Amniotic stem cell (primary cell): ENCODE measurements around the gene TOP3B.
"Not testable (repeated sequence)": the region's sequence is repeated elsewhere in the genome, so short reads cannot be mapped to it uniquely, and the experiment has no call there.

ENCODE experiments used
- DNase-seq: peaks from one replicate; lab custom pipeline; 2025; lab: John Stamatoyannopoulos, UW

The TOP3B gene

GRCh38 chr22:21943571-21944448 is 38.8 kb downstream of the TOP3B start:
- DNase-seq: no peak

DNA sequence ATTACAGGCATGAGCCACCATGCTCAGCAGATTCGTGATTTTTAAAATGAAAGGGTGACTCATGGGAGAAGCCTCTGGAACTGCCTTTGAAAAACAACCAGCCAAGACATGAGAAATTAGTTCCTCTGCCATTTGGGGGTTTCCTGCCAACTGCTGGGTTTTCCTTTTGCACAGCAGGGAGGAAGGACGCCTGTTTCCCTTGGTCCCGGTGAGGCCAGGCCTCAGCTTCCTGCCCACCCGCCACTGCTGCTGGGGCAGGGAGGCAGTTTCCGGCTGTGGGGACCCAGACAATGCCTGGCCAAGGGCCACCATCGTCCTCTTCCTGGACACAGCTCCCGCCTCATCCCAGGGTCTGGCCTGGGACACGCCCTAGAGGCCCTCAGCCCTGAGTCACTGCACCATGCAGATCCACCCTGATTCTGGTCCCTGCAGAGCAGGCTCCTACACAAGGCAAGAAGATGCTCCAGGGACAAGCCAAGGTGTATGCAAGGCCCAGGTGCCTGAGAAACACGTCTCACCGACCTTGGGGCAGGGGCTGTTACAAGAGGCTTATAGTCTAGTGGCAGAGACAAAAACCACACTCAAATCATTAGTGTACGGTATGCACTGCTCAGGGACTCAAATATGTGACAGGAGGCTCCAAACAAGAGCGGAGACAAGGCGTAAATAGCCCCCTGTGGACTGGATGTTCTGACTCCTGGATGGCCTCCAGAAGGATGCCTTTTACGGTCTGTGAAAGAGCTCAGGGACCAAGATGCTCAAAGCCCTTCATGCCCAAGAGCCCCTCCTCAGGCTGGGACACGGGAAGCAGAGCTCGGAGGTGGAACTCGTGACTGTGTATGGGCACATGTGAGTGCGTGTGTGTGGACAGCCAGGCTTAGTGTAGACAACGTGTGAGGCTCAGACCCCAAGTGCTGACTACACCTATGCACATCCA is 39.9 kb downstream of the TOP3B start:
- peak; percentile 47 for DNase-seq

GRCh38 chr22:21941921-21942320 is 40.7 kb downstream of the TOP3B start:
- DNase-seq: no peak

GRCh38 chr22:21940521-21940920 is 42.1 kb downstream of the TOP3B start:
- no peak for DNase-seq

- not testable (repeated sequence) for DNase-seq
These were observed 42.7 kb downstream of the TOP3B start for GRCh38 chr22:21939935-21940334.

DNA sequence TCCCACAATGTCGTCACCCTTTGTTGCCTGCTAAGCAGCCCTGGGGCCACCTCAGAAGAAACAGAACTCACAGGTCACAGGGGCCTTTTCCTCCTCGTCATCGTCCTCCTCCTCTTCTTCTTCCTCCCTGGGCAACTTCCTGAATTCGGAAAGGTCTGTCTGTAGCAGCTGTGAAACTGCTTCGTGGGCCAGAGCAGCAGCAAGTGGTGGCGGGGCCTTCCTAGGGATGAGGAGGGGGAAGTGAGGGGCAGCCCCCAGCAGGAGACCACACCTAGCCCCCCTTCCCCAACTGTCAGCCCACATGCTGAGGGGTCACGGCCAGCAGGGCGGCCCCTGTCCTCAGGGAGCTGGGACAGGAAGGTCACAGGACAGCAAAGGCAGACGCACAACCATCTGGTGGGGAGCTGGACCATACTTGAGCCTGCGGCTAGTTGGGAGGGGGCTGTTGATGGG is 43.1 kb downstream of the TOP3B start:
- DNase-seq: no peak

DNA sequence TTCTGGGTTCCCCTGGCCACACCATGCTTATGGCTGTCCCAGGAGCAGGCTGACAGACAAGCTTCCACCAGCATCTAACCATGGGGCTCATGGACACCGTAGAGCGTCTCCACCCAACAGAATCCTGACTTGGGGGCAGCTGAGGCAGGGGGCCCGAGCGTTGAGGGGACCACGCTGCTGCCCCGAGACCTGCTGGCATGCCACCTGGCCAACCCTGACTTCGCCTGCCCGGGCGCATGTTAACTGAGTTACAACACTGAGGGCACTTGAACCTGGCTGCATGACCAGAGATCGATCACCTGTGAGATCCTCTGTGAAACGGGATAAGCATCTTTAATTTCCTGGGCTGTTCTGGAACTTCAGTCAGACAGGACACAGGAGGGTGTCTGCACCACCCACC is 43.7 kb downstream of the TOP3B start:
- no peak for DNase-seq

DNA sequence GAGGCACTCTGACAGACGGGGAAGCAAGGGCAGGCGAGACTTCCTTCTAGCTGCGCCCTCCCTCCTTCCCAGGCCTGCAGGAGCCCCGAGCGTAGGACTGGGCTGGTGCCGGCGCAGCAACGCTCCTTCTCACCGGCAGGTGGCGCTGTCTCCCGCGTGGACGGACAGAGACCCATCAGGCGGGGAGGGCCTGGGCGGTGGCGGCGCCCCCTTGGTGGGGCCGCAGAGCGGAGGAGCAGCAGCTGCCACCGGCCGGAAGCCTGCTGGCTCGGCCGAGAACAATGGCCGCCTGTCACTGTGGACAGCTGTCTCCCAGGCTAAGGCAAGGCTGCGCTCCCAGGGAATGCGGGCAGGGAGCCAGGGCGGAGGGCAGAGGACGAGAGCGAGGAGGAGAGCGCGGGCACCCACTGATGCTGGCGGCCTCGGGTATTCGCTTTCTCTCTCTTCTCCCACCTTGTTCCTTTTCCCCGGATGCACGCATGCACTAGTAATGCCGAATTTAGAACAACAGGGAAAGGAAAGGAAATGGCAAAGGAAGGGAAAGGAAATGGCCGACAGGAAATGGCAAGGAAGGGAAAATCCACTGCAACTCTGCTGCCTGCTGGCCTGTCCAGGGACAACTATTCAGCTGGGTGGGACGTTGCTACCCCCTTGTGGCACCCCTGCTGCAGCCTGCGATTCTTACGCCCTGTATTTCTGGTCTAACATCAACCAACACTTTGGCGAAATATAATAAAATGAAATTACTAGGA is 44.3 kb downstream of the TOP3B start:
- peak; percentile 93 for DNase-seq

GRCh38 chr22:21937821-21938070 is 44.8 kb downstream of the TOP3B start:
- peak; percentile 93 for DNase-seq

DNA sequence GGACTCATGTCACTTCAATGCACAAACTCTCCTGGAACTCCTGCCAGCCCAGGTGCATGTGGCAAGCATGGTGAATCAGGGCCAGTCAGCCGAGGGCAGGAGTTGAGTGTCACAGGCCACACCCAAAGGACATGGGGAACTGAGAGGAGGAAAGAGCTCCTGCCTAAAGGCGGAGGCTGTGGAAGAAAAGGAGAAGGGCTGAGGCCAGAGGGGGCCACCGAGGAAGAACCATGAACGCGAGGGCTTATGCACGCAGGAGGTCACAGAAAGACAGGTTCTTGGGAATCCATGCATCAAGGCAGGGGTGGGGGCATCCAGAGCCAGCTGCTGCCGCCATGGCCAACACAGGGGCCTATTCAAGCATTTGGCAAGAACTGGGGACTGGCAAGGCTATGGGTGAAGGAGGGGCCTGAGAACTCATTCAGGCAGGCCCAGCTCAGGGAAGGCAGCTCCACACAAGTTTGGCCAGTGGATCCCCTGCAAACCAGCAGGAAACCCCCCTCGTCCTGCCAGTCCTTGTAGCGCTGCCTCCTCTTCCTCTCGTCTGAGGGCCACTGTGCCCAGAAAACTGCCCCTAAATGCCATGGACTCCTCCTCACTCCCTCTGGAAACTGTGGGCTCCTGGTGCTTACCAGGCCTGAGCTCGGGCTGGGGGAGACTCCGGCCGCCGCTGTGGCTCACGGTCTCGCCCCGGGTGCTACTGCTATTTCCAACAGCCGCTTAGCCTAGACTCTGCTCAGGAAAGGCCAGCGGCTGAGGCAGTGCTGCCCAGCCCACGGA is 45.4 kb downstream of the TOP3B start:
- no peak for DNase-seq

GRCh38 chr22:21936151-21936775 is 46.3 kb downstream of the TOP3B start:
- no peak for DNase-seq

GRCh38 chr22:21933910-21934309 is 48.7 kb downstream of the TOP3B start:
- DNase-seq: no peak

GRCh38 chr22:21933413-21933812 is 49.2 kb downstream of the TOP3B start:
- DNase-seq: no peak

- no peak for DNase-seq
These were observed 50.2 kb downstream of the TOP3B start for GRCh38 chr22:21932347-21932746.

DNA sequence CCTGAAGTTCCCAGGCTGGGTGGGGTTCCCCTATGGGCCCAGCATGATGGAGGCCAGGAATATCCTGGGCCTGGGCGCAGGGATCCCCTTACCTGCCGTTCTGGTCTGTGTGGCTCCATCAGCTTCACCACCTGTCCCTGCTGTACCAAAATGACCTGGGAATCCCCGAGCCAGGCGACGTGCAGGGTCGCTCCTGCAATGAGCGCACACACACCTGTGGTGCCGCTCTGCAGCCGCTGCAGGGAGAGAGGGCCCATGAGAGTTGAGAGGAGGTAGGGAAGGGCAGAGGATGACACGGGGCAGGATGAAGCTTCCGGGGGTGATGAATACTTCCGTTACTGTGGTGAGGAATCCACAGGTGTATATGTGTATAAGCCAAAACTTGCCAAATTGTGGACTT is 51.5 kb downstream of the TOP3B start:
- no peak for DNase-seq

DNA sequence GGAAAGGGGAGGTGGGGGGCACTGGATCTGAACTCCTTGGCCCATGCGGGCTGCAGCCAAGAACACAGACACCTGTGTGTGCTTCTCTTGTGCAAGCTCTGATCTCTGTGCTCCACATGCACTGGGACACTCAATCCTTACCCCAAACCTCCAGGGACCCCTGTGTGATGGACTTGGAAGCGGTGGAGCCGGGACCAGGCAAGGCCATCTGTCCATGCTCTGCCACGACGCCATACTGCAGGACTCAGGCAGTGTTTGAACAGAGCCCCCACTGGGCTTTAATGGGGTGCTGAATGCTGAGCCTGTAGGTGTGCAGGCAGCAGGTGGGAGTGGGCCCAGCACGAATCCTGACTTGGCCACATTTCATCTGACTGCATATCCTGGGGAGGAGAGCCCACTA is 53.3 kb downstream of the TOP3B start:
- no peak for DNase-seq

DNA sequence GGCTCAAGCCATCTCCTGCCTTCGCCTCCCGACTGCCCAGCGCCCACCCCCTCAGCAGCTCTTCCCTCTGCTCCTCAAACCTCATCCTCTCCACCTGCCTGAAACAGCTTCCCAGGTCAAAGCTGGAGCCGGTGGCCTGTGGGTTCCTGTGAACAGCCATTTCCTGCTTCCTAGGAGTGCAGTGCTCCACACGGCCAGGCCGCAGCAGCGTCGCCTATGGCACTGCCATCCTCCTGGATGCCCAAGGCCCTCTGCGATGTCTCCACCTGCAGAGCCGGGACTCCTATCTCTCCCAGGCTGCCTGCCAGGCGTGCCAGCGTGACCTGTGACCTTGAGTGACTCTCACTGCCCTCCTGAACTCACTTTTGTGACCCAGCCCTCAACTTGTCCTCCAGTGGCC is 54.5 kb downstream of the TOP3B start:
- DNase-seq: no peak

GRCh38 chr22:21927174-21927823 is 55.3 kb downstream of the TOP3B start:
- DNase-seq: no peak

GRCh38 chr22:21926728-21927127 is 55.9 kb downstream of the TOP3B start:
- no peak for DNase-seq

- no peak for DNase-seq
These were observed 59.4 kb downstream of the TOP3B start for GRCh38 chr22:21923163-21923561.
